HG03060 (cell line): Measurements from ENCODE around the gene ALK.

Source experiments
- ATAC-seq: cut with Tn5 transposase; IDR thresholded peaks from one replicate; pipeline ENCODE4 v1.9.1; 2021; ENCODE audit warnings: low read depth, moderate number of reproducible peaks; ENCODE audit not compliant: unreplicated experiment

The ALK gene

GRCh38 chr2:29394981-29395350 is 526.4 kb downstream of the ALK start:
- ATAC-seq: no peak

GRCh38 chr2:29394311-29394980 is 526.9 kb downstream of the ALK start:
- ATAC-seq: no peak

GRCh38 chr2:29393676-29394075 is 527.7 kb downstream of the ALK start:
- ATAC-seq: no peak

GRCh38 chr2:29392774-29393173 is 528.6 kb downstream of the ALK start:
- ATAC-seq: no peak

GRCh38 chr2:29390136-29390535 is 531.2 kb downstream of the ALK start:
- ATAC-seq: no peak

GRCh38 chr2:29389686-29390085 is 531.7 kb downstream of the ALK start:
- no peak for ATAC-seq

- no peak for ATAC-seq
Observed at GRCh38 chr2:29388071-29388470, 533.3 kb downstream of the ALK start.

- no peak for ATAC-seq
Observed at GRCh38 chr2:29382486-29382885, 538.9 kb downstream of the ALK start.

GRCh38 chr2:29377788-29378187 is 543.6 kb downstream of the ALK start:
- ATAC-seq: no peak

- no peak for ATAC-seq
Observed at GRCh38 chr2:29376541-29376940, 544.8 kb downstream of the ALK start.

GRCh38 chr2:29375843-29376242 is 545.5 kb downstream of the ALK start:
- no peak for ATAC-seq

- ATAC-seq: no peak
Observed at GRCh38 chr2:29374823-29375222, 546.6 kb downstream of the ALK start.

GRCh38 chr2:29373870-29374269 is 547.5 kb downstream of the ALK start:
- ATAC-seq: no peak

GRCh38 chr2:29372185-29372584 is 549.2 kb downstream of the ALK start:
- no peak for ATAC-seq

- no peak for ATAC-seq
Observed at GRCh38 chr2:29370581-29371125, 550.7 kb downstream of the ALK start.

GRCh38 chr2:29370173-29370572 is 551.2 kb downstream of the ALK start:
- no peak for ATAC-seq

GRCh38 chr2:29368659-29369040 is 552.7 kb downstream of the ALK start:
- no peak for ATAC-seq

GRCh38 chr2:29367986-29368658 is 553.3 kb downstream of the ALK start:
- no peak for ATAC-seq

GRCh38 chr2:29363111-29363510 is 558.3 kb downstream of the ALK start:
- ATAC-seq: no peak

GRCh38 chr2:29361231-29361630 is 560.2 kb downstream of the ALK start:
- ATAC-seq: no peak

GRCh38 chr2:29360016-29360784 is 561.2 kb downstream of the ALK start:
- no peak for ATAC-seq
